Hepatocyte (in vitro differentiated cells): ENCODE data around the gene GORASP1. TPM values are rescaled to one million over a fixed set of nuclear protein-coding genes. Genes with fewer than 3 reads are reported as not detected.

Experiments used
- DNase-seq: peaks from one replicate; pipeline ENCODE4 v3.0.0-alpha.2; 2016; ENCODE audit warnings: low spot score
- H2AFZ ChIP-seq: fragments of 200-600 bp; sonication (generic); 2 replicates; pipeline ENCODE4 v1.6.0; 2016; ENCODE audit warnings: antibody characterized with exemption, mild to moderate bottlenecking
- H3K27ac ChIP-seq: fragments of 200-600 bp; sonication (generic); 2 replicates; pipeline ENCODE4 v1.5.1; 2016; ENCODE audit warnings: mild to moderate bottlenecking
- H3K27me3 ChIP-seq: fragments of 200-600 bp; sonication (generic); 2 replicates; pipeline ENCODE4 v1.6.1; 2016
- H3K36me3 ChIP-seq: fragments of 200-600 bp; sonication (generic); replicated peaks from 2 replicates; pipeline ENCODE4 v1.5.1; 2016; ENCODE audit warnings: low read depth; ENCODE audit not compliant: insufficient read depth
- H3K4me1 ChIP-seq: fragments of 200-600 bp; sonication (generic); 2 replicates; pipeline ENCODE4 v1.5.1; 2016; ENCODE audit warnings: mild to moderate bottlenecking, moderate library complexity; ENCODE audit not compliant: insufficient read depth
- H3K4me2 ChIP-seq: fragments of 200-600 bp; sonication (generic); 2 replicates; pipeline ENCODE4 v1.6.0; 2016
- H3K4me3 ChIP-seq: fragments of 200-600 bp; sonication (generic); 2 replicates; pipeline ENCODE4 v1.5.1; 2016; ENCODE audit warnings: mild to moderate bottlenecking
- H3K79me2 ChIP-seq: fragments of 200-600 bp; sonication (generic); 2 replicates; pipeline ENCODE4 v1.6.0; 2017; ENCODE audit warnings: mild to moderate bottlenecking
- H3K9me2 ChIP-seq: fragments of 200-600 bp; sonication (generic); replicated peaks from 2 replicates; pipeline ENCODE4 v1.6.0; 2017; ENCODE audit warnings: mild to moderate bottlenecking; ENCODE audit not compliant: insufficient read depth
- H3K9me3 ChIP-seq: fragments of 200-600 bp; sonication (generic); 2 replicates; pipeline ENCODE4 v1.5.1; 2016; ENCODE audit warnings: low read depth, mild to moderate bottlenecking
- H4K20me1 ChIP-seq: fragments of 200-600 bp; sonication (generic); 2 replicates; pipeline ENCODE4 v1.6.0; 2016; ENCODE audit warnings: mild to moderate bottlenecking; ENCODE audit not compliant: insufficient read depth, poor library complexity, severe bottlenecking
- EZH2 ChIP-seq: fragments of 200-600 bp; sonication (generic); IDR thresholded peaks from 2 replicates; pipeline ENCODE4 v1.6.1; 2016; ENCODE audit warnings: antibody characterized with exemption, mild to moderate bottlenecking, borderline replicate concordance
- EZH2phosphoT487 ChIP-seq: fragments of 200-600 bp; sonication (generic); IDR thresholded peaks from one replicate; pipeline ENCODE4 v1.6.1; 2018; ENCODE audit warnings: antibody characterized with exemption, mild to moderate bottlenecking, low read depth, moderate library complexity; ENCODE audit not compliant: unreplicated experiment, severe bottlenecking
- WGBS: methylation state at CpG from one replicate; pipeline ENCODE4 v1.1.6; 2016; ENCODE audit warnings: low lambda C conversion rate; ENCODE audit errors: missing lambda C conversion rate; 5-methylcytosine and 5-hydroxymethylcytosine counted together
- polyA plus RNA-seq: library from polyadenylated mRNA; unstranded; fragments of >200 nt; fragmentation: Nextera tagmentation; extraction: Ambion mirVana; gene quantifications from 2 replicates; pipeline ENCODE4 v1.2.1, GENCODE V29; 2016
- total RNA-seq: library from RNA; depleted of rRNA; stranded (reverse); fragments of >200 nt; gene quantifications from 2 replicates; pipeline ENCODE4 v1.2.3, GENCODE V29; 2014
- TF ChIP-seq, protein P1 (sequence below): fragments of 200-600 bp; sonication (generic); IDR thresholded peaks from 2 replicates; pipeline ENCODE4 v1.5.1; 2016; ENCODE audit warnings: antibody characterized with exemption, mild to moderate bottlenecking; ENCODE audit not compliant: poor library complexity

GORASP1 gene
- total and polyA plus RNA-seq, 2 experiments from 2014 or later: 48.6 to 49.0 TPM

DNA sequence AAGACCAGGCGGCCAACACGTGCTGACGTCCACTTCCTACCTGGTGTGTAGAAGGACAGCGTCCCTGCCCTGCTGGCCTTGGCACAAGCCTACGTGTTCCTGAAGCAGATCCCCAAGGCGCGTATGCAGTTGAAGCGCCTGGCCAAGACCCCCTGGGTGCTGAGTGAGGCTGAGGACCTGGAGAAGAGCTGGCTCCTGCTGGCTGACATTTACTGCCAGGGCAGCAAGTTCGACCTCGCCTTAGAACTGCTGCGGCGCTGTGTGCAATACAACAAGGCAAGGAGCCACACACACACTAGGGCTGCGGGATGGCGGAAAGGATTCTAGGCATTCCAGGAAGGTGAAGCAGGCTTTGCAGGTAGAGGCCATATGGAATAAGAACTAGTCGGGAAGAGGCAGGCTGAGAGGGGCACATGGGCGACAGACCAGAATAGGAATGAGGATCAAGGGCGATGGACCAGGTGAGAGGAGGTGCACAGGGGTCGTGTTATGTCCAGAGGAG, 30.1 kb upstream of the GORASP1 start:
- no peak for DNase-seq
- Histone ChIP-seq H2AFZ (no peak overlapping the region), H4K20me1 (peaks cover 19% of the 10 kb centered on the region), H3K9me3 (no peaks in the 10 kb centered on the region), H3K9me2 (no peaks in the 10 kb centered on the region), H3K4me1 (peaks cover 38% of the 10 kb centered on the region), H3K4me2 (no peak overlapping the region), H3K27me3 (no peaks in the 10 kb centered on the region), H3K4me3 (no peak overlapping the region), H3K79me2 (peaks cover 9% of the 10 kb centered on the region), H3K36me3 (no peaks in the 10 kb centered on the region), H3K27ac (no peak overlapping the region)
- no peak for TF ChIP-seq EZH2phosphoT487
- TF ChIP-seq, protein P1, sequence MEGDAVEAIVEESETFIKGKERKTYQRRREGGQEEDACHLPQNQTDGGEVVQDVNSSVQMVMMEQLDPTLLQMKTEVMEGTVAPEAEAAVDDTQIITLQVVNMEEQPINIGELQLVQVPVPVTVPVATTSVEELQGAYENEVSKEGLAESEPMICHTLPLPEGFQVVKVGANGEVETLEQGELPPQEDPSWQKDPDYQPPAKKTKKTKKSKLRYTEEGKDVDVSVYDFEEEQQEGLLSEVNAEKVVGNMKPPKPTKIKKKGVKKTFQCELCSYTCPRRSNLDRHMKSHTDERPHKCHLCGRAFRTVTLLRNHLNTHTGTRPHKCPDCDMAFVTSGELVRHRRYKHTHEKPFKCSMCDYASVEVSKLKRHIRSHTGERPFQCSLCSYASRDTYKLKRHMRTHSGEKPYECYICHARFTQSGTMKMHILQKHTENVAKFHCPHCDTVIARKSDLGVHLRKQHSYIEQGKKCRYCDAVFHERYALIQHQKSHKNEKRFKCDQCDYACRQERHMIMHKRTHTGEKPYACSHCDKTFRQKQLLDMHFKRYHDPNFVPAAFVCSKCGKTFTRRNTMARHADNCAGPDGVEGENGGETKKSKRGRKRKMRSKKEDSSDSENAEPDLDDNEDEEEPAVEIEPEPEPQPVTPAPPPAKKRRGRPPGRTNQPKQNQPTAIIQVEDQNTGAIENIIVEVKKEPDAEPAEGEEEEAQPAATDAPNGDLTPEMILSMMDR: no peak
- TF ChIP-seq EZH2: no peak
- WGBS: 96% methylated on average over 18 of the region's 18 CpGs

DNA sequence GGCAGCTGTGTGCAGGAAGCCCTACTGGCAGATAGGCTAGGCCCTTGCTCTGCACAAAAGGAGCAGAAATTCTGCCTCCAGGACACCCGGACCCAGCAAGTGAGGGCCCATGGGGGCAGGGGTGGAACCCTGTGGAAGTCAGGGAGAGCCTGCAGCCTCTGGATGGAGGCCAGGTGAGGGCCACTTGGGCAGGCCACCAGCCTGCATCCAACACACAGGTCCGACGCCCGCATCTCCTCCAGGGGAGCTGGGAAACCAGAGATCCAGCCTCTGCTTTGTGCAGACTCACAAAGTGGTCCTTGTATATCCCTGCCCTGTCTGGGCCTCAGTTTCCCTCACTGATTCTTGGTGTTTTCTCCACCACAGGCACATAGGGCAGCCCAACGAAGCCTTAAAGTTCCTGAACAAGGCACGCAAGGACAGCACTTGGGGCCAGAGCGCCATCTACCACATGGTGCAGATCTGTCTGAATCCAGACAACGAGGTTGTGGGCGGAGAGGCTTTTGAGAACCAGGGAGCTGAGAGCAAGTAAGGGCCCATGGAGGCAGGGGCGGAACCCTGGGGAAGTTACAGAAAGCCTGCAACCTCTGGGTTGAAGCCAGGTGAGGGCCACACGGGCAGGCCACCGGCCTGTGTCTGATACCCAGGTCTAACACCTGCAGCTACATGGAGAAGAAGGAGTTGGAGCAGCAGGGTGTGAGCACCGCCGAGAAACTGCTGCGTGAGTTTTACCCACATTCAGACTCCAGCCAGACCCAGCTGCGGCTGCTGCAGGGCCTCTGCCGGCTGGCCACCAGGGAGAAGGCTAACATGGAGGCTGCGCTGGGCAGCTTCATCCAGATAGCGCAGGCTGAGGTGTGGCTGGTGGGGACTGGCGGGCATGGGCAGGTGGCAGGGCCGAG, 29.4 kb upstream of the GORASP1 start:
- no peaks in the 10 kb centered on the region for H3K9me2 ChIP-seq
- WGBS: 90% methylated on average over 21 of the region's 21 CpGs
- peaks cover 12% of the 10 kb centered on the region for H4K20me1 ChIP-seq
- no peak overlapping the region for H2AFZ ChIP-seq
- H3K4me3 ChIP-seq: no peak overlapping the region
- H3K36me3 ChIP-seq: no peaks in the 10 kb centered on the region
- H3K9me3 ChIP-seq: no peaks in the 10 kb centered on the region
- TF ChIP-seq EZH2phosphoT487 (no peak), EZH2 (no peak)
- TF ChIP-seq, protein P1: no peak
- H3K4me1 ChIP-seq: peaks cover 31% of the 10 kb centered on the region
- H3K27ac ChIP-seq: no peak overlapping the region
- no peaks in the 10 kb centered on the region for H3K27me3 ChIP-seq
- no peak for DNase-seq
- no peak overlapping the region for H3K4me2 ChIP-seq
- peaks cover 2% of the 10 kb centered on the region for H3K79me2 ChIP-seq

DNA sequence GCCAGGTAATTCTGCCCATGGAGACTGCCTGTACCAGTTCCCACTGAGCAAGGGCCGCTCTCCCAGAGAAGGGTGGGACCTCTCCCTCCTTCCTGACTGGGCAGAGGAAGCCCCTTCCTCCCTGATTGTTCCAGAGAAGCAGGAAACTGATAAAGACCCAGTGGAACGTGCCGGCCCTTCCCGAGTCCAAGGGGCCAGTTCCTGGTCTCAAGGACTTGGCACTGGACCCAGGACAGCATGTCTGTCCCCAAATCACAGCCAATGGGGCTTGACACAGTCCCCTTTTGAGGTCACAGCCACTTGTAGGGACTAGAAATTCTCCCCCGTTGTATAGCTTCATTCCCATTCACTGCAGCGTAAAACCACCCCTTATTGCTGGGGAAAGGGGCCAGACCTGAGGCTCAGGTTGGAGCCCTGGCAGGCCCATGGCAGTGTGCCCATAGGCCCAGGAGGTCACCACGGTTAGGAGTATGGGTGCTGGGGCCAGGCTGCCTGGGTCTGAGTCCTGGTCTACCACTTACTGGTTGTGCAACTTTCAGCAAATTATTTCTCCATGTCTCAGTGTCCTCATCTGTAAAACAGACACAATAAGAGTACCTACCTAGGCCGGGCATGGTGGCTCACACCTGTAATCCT, 27.9 kb upstream of the GORASP1 start:
- Histone ChIP-seq H3K4me3 (no peak overlapping the region), H3K27ac (no peak overlapping the region), H2AFZ (no peak overlapping the region), H3K9me3 (no peaks in the 10 kb centered on the region), H3K27me3 (no peaks in the 10 kb centered on the region), H3K36me3 (no peaks in the 10 kb centered on the region), H4K20me1 (peaks cover 4% of the 10 kb centered on the region), H3K9me2 (no peaks in the 10 kb centered on the region), H3K4me2 (no peak overlapping the region), H3K79me2 (no peaks in the 10 kb centered on the region), H3K4me1 (peaks cover 16% of the 10 kb centered on the region)
- TF ChIP-seq, protein P1: no peak
- no peak for TF ChIP-seq EZH2phosphoT487
- DNase-seq: no peak
- WGBS: 89% methylated on average over 8 of the region's 8 CpGs
